ENCODE results near the gene TNFSF10.

GRCh38 chr3:172561897-172562640 lies 38.8 kb upstream of the TNFSF10 start:
- TF ChIP-seq CTCF (IDR thresholded peaks at IDR 0.05) (no peak), ZFX (IDR thresholded peaks at IDR 0.05; ENCODE audit: borderline replicate concordance) (no peak)

Data from 22Rv1 (cell line).